HG03097 (cell line): Measurements from ENCODE around the gene NR5A1.

Experiments used
- ATAC-seq: cut with Tn5 transposase; IDR thresholded peaks from one replicate; pipeline ENCODE4 v1.9.1; 2021; ENCODE audit not compliant: unreplicated experiment, low FRiP score

The NR5A1 gene

DNA sequence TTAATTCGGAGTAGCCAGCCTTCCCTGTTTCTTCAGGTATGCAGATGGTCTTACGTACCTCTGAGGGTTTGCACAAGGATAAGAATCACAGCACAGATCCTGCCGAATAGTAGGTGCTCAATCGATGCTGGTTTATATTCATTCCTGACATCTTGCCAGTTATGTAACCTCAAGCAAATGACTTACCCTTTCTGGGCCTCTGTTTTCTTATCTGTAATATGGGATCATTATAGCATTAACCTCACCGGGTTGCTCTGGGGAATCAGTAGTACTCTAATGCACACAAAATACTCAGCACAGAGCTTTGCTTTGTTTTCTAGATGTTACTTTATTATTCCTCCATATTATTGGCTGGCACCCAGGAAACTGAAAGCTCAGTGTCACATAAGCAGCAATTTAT, 7.7 kb upstream of the NR5A1 start:
- no peak for ATAC-seq

DNA sequence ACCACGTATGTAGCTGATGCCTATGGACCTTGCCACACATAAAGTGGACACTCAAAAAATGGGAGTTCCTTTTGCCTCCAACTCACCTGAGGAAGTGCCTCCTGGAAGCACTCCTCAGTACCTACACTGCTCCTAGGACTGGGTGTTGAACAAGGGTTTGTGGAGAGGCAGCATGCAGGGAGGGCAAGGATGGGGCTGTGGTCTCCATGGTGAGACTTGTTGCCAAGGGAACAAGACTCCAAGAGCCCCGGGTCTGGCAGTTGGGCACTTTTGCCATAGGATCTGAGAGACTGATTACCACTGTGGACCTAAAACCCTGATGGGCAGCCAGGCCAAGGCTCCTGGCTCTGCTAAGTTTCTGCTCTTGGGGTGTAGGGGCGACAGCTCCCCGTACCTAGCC, 6.9 kb upstream of the NR5A1 start:
- no peak for ATAC-seq

DNA sequence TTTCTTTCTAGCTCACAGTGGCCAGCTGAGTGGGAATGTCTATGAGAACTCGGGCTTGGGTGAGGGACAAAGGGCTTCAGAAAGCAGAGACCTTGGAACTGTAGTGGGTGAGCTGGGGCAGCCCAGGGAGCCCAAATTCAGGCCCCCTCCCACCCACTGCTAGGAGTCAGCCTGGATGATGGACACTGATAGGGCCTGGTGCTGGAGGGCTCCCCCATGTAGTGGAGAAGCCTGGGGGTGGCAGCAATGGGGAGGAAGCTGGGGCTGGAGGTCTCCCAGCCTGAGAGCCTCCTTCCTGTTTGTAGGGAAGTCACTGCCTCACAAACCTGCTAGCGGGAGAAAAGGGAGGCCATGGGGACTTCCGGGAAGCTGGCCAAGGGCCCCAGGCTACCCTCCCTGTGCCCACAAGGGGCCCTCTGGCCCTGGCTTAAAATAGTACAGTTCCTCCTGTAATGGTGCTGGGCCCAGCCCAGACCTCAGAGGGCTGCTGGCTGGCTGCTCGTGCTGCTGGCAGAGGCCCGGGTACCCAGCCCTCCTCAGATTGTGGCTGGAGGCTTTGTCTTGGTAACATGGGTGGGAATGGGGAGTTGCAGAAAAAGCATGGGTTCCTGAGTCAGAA, 6.3 kb upstream of the NR5A1 start:
- no peak for ATAC-seq

DNA sequence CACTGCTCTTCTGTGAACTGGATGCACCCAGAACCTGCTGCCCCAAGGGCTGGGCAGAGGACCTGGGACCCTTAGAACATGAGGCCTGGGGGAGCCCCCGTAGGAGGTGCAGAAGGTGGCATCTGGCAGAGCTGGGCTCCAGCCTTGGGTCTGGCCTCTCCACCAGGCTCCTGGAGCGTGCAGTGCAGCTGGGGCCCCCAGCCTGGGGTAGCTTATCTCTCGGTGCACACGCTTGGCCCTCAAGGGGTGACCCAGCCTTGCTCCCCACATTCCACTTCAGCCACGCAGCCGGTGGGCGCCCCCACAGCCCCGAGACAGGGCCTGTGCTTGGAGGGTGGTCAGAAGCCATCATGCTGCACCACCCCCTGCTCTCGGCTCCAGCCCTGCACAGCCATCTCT, 5.6 kb upstream of the NR5A1 start:
- ATAC-seq: no peak

DNA sequence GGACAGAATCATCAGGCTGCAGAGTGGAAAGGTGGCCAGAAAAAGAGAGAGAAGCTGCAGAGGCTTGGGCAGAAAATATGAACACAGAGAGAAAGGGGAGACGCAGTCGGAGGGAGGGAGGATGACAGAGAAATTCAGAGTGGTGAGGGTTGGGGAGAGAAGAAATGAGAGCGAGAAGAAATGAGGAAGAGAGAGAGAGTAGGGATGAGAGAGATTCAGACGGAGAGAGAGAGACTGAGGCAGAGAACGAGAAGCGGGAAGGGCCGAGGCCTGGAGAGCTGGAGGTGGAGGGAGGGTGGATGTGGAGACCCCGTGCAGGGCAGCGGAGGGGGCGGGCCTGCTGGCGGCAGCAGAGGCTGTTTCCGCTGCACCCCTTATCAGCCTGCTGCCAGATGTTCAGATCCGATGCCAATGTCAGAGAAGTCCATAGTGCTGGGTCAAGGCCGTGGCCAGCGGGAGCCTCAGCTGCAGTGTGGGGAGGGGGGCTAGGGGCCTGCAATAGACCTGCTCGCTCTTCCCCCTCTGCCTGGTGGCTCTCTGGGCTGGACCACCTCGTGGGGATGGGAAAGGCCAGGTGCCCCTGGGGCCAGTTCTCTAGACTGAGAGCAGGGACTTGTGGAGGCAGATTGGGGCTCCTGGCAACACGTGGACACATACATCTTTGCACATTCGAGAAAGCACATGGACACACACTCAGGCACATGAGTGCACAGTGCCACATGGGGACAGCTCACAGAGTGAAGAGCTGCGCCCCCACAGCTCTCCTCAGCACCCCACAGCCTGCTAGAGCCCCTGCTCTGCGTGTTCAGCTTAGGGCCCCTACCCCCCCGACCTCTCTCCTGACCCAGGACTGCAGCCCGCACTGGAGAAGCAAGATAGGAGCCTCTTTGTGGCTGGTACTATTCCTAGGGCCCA, 4.9 kb upstream of the NR5A1 start:
- no peak for ATAC-seq

DNA sequence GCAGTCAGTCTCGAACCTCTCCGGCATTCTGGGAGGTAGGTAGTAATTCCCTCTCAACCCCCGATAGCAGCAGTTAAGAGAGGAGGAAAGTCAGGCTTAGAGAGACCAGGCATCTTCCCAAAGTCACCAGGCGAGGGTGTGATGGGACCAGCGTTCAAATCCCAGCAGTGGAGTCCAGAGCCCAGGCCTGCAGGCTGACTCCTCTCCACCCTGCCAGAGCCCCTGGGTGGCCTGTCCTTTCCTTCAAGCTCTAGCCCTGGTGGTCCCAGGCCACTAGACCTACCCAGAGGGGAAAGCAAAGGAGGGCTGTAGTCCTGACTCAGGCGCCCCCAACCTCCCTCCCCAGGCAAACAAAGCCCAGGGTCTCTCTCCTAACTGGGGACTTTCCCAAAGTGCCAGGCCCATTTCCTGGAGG, 4.2 kb upstream of the NR5A1 start:
- no peak for ATAC-seq

DNA sequence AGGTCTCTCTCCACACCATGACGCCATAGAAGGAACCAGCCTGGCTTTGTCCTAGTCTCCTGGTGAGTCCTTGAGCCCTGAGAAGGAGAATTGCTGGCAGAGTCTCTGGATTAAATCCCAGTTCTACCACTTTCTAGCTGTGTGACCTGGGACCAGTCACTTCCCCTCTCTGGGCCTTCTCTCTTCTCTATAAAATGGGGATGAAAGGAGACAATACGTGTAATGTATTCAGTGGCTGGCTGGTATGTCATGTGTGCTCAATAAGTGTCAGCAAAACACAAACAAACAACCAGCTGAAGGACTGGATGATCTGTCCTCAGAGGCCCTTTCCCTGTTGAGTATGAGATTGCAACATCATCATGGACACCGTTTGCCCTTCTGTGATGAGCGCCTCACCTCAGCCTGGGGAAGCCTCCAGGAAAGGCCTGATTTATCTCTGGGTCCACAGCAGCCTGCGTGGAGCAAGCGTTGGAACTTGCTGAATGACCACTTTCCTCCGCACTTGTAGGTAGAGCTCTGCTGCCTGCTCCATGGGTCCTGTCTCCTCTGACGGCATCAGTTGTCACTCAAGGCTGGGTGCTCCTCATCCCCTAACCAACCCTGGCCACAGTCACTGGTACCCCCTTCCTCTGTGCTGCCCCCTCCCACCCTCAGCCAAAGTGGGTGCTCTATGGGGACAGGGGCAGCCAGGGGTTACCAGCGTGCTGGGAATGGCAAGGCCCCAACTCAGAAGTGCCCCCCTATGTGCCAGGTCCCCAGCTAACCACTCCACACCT, 3.6 kb upstream of the NR5A1 start:
- ATAC-seq: no peak

DNA sequence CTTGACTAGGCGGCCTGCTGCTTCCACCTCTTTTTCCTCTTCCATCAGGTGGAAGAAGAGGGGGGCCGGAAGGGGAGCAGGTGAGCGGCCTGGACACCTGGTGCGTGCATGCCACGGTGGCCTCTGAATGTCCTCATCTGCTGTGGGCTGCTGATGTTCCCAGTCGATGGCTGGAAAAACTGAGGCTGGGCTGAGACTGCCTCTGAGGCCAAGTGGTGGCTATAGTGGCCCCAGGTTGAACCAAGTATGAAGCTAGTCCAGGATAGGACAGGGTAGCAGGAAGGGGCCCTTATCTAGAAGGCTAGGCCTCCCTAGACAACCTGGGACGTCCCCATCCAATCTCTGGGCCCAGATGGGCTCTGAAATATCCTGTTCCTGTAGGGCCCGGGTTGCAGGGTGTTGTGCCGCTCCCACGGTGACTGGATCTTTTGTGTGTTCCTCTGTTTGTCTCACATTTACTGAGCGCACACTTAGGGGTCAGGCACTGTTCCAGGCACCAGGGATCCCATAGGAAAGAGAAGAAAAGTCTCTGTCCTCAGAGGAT, 753 bp upstream of the NR5A1 start:
- no peak for ATAC-seq

DNA sequence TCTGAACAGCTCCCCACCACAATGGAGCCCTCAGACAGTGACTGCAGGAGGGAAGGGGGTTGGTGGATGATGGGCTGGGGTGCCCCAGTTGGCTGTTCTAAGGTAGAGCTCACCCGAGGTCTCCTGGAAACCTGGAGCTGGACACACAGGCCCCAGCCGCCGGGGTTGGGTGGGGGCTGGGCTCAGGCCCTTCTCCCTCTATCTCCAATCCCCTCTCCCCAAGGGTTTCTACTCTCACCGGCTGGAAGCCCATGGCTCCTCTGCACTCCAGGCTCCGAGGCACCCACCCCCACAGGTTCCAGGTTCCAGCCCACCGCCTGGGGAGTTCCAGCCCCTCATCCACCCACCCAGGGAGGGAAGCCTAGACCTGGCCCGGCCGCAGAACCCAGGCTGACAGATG, 766 bp downstream of the NR5A1 start:
- ATAC-seq: no peak

DNA sequence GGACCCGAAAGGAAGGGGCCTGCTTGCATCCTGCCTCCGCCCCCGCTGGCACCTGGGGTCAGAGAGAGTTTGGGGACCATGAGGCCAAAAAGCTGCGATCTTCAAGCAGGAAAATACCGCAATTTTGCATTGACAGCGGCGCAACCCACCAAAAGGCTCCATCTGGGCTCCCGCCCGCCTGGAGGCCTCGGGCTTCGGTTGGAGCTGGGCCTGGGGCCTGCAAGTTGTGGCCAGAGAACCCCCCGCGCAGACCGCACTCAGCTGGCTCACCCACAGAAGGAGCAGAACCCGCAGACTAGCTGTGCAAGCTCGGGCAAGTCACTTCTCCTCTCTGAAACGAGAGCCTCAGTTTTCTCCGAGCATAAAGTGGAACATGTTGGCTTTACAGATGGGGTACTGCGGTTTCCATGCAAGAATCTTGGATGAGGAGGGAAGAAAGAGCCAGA, 1.3 kb downstream of the NR5A1 start:
- ATAC-seq: no peak

DNA sequence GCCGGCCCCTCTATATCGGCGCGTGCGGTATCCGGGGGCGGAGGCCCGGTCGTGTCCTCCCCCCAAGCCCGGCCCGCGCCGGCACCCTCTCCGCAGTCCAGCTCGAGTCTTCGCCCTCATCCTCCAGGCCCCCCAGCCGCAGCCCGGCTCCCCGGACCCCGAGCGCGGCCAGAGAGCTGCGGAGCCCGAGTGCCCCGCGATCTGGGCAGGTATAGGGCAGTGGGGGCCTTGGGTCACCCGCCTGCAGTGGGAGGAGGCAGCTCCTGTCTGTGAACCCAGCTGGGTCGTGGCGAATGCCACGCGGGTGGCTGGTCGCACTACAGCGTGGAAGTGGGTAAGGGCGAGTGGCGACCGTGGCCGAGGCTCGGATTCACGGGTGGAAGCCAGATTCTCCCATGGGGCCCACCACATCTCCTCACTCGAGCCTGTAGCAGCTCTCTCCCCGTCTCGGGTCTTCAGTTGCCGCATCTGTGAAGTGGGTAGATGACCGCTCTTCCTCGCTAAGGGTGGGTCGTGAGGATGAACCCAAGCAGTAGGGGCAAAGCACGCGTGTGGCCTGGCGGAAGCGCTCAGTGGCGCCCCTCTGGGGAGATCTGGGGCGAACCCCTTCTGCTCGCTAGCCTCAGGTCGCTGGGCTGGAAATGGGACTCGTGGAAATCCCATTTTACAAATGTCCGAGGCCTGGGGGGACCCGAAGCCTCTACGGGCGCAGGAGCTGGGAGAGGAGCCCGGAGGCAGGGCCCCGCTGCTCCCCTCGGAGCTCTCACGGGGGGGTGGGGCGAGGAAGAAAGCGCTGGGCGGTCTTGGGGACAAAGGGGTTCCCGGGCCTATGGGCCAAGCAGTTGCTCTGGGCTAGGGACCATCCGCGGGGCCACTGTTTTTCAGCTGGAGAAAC, 1.9 kb downstream of the NR5A1 start:
- ATAC-seq: no peak

DNA sequence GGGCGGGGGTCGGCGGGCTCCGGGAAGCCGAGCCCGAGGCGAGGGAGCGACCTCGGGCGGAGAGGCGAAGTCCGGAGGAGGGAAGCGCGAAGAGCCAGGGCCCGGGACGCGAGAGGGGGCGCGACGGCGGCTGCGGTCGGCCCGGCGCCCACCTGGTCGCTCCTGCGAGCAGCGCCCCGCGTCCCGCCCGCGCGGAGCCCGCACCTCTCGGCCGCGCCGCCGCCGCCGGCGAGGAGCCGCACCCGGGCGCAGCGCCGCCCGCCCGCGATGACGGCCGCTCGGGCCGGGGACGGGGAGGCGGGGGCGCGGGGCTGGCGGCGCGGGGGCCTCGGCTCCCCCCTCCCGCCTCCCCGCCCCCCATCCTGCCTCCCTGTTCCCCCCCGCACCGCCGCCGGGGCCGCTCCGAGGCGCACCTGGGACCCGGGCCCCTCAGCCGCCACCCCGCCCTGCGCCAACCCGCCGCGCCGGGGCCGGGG, 2.6 kb downstream of the NR5A1 start:
- ATAC-seq: no peak

DNA sequence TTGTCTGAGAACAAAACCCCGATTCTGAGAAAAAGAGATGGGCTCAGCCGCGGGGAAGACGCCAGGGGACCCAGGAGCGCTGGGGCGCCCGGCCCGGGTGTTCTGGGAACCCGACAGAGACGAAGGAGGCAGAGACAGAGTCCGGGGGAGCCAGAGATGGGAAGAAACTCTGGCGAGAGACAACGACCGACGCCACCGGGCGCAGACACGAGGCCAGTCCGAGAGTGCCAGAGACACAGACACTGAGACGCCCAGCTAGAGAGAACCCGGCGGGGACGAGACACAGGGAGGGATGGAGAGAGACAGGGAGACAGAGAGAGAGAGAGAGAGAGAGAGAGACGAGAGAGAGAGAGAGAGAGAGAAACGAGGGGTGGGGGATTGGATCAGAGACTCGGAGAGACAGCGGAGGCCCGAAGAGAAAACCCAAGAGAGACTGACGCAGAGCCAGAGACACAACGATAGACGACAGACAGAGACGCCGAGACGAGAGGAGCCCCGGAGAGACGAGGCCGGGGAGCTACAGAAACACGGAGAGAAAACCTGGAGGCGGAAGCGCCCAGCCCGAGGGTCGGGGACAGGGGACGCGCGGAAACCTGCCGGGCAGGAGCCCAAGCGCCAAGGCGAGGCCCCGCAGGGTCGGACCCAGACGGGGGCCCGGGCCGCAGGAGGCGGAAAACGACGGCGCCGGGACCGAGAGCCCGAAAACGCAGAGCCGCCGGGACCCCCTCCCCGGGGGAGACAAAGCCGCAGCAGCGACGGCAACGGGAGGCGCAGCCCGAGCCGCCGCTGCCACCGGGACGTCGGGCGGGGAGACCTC, 3.3 kb downstream of the NR5A1 start:
- ATAC-seq: no peak

DNA sequence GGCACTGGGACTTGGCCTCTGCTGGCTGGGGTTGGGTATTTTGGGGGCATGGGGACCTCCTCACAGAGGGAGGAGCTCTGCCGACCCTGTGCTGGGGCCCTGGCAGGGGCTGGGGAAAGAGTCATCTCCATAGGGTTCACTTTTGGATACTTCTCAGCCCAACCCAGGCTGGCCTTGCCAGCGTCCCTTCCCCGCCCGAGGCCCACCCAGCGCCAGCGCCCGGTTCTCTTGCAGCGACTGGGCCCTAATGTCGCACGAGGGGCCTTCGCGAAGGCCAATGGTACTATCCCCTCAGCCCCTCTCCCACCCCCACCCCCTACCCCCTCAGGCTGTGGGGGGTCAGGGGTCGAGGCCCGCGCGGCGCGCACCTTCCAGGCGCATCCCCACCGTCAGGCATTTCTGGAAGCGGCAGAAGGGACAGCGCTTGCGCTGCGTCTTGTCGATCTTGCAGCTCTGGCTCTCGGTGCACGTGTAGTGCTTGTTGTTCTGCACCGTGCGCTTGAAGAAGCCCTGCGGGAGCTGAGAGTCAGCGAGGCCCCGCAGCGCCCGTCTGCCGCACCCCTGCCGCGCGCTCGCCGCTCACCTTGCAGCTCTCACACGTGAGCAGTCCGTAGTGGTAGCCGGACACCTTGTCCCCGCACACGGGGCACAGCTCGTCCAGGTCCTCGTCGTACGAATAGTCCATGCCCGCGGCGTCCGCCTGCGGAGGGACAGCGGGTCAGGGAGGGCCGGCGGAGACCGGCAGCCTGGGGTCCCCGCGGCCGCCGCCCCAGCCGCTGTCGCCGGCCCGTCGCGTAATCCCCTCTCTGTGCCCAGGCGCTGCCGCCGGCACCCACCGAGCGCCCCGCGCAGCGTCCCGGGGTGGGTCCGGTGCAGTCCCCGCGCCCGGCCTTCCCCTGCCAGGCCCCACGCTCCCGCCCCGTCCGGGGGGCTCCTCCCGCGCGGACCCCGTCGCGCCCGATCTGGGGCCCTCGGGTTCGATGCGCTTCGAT, 4.2 kb downstream of the NR5A1 start:
- no peak for ATAC-seq

DNA sequence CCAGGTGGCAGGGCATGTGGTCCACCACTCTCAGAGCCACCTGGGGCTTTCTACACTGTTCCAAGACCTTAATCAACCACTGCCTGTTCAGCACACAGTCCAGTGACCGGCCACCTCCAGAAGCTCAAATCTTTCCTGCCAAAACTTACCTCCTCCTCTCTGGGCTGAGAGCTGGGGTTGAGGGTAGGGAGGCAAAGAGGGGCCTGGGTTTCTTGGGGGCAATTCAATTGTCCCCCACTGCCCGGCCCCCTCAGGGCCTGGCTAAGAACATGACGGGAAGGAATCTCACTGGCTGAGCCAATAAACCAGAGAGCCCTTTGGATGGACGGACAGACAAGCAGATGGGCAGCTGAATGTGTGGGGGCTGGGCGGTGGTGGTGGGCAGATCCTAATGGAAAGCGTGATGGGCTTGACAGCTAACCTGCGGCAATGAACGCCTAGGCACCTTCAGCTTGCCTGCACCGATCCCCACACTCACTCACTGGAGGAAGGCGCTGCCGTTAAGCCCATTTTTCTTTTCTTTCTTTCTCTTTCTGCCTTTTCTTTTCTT, 5.4 kb downstream of the NR5A1 start:
- ATAC-seq: no peak

DNA sequence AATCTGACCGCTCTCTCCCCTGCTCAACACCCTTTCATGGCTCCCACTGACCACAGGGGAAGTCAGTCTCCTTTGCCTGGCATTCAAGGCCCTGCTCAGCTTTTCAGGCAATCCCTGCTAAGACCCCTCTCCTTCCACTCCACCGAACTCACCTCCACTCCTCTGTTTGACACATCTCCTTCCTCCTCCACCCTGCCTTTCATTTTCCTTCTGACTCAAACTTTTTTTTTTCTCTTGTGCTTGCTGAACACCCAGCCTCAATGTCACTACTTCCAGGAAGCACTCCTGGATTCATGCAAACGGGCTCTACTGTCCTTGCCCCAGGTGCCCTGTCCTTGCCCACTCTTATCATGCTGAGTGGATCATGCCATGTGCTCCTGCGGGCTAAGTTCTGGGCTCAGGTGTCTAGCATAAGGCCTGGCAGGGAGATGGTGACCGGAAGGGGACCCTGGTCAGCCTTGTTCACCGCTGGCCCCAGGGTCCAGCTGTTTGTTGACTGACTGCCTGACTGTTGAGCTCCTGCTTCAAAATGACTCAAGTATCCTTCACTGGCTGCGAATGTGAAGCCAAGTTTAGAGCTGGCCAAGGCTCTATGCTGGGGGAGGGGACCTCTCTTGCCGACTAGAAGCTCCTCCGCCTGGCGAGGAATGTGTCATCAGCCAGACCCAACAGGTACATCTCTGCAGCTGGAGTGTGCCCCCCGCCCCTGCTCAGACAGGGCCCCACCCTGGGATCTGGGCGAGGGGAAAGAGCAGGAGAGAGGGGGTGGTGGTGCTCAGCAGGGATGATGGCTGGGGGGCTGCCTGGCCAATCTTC, 6.2 kb downstream of the NR5A1 start:
- ATAC-seq: no peak
